Keratinocyte (primary cell): ENCODE measurements around the gene ZC3H6. TPM values are rescaled to one million over a fixed set of nuclear protein-coding genes. Genes with fewer than 3 reads are reported as not detected.

ENCODE experiments used
- DNase-seq: peaks from one replicate; pipeline ENCODE4 v3.0.0-alpha.2; 2011; ENCODE audit warnings: low read depth, missing footprints, low spot score
- FAIRE-seq: peaks from 2 replicates; lab custom pipeline; 2011; peaks lifted over from hg19 to GRCh38; lab: Jason Lieb, UNC
- H2AFZ ChIP-seq: 2 replicates; pipeline ENCODE4 v1.6.0; 2012; ENCODE audit warnings: low read length, control low read depth, inconsistent platforms; ENCODE audit not compliant: control insufficient read depth
- H3K27ac ChIP-seq: 2 replicates; pipeline ENCODE4 v1.5.1; 2011; ENCODE audit warnings: low read length; ENCODE audit not compliant: control insufficient read depth, insufficient read depth
- H3K27me3 ChIP-seq: 3 replicates; pipeline ENCODE4 v1.6.0; 2011; ENCODE audit warnings: low read length; ENCODE audit not compliant: control insufficient read depth, insufficient read depth; ENCODE audit errors: extremely low read depth
- H3K36me3 ChIP-seq, 2 experiments: 2 replicates in 1 of 2; 3 replicates in 1 of 2; pipeline ENCODE4 v1.5.1; 2011; ENCODE audit warnings: low read length in 2 of 2, mild to moderate bottlenecking in 1 of 2; ENCODE audit not compliant: control insufficient read depth in 2 of 2, insufficient read depth in 2 of 2; ENCODE audit errors: extremely low read depth in 1 of 2
- H3K4me1 ChIP-seq: 3 replicates; pipeline ENCODE4 v1.5.1; 2011; ENCODE audit warnings: low read length; ENCODE audit not compliant: control insufficient read depth, insufficient read depth; ENCODE audit errors: extremely low read depth
- H3K4me2 ChIP-seq: 3 replicates; pipeline ENCODE4 v1.6.0; 2011; ENCODE audit warnings: low read depth, low read length; ENCODE audit not compliant: control insufficient read depth, insufficient read depth; ENCODE audit errors: extremely low read depth
- H3K4me3 ChIP-seq, 3 experiments: fragments of 200-600 bp in 1 of 3; sonication (generic) in 1 of 3; 2 replicates in 2 of 3; 3 replicates in 1 of 3; pipeline ENCODE4 v1.5.1; 2011 to 2016; ENCODE audit warnings: low read length in 3 of 3, mild to moderate bottlenecking in 3 of 3, control low read depth in 2 of 3, inconsistent platforms in 1 of 3, low read depth in 1 of 3, mixed read lengths in 1 of 3, mixed run types in 1 of 3, moderate library complexity in 1 of 3; ENCODE audit not compliant: control insufficient read depth in 2 of 3, insufficient read depth in 2 of 3; ENCODE audit errors: extremely low read depth in 1 of 3
- H3K79me2 ChIP-seq: 2 replicates; pipeline ENCODE4 v1.6.0; 2012; ENCODE audit warnings: low read length; ENCODE audit not compliant: control insufficient read depth, insufficient read depth
- H3K9ac ChIP-seq: 3 replicates; pipeline ENCODE4 v1.6.0; 2011; ENCODE audit warnings: low read length; ENCODE audit not compliant: control insufficient read depth, insufficient read depth; ENCODE audit errors: extremely low read depth
- H3K9me1 ChIP-seq: 3 replicates; pipeline ENCODE4 v1.6.0; 2011; ENCODE audit warnings: low read length; ENCODE audit not compliant: control insufficient read depth, insufficient read depth; ENCODE audit errors: extremely low read depth
- H3K9me3 ChIP-seq: 2 replicates; pipeline ENCODE4 v1.5.1; 2012; ENCODE audit warnings: low read depth, low read length; ENCODE audit not compliant: control insufficient read depth
- H4K20me1 ChIP-seq: 3 replicates; pipeline ENCODE4 v1.6.0; 2011; ENCODE audit warnings: low read length; ENCODE audit not compliant: control insufficient read depth, insufficient read depth; ENCODE audit errors: extremely low read depth
- CTCF ChIP-seq, 3 experiments: IDR thresholded peaks in 1 of 3; conservative IDR thresholded peaks in 1 of 3; optimal IDR thresholded peaks in 1 of 3; 2 replicates in 2 of 3; 3 replicates in 1 of 3; pipeline versions ENCODE3 to v1.5.1; 2011; ENCODE audit warnings: low read length in 3 of 3, mild to moderate bottlenecking in 3 of 3, moderate library complexity in 2 of 3, control low read depth in 1 of 3, inconsistent platforms in 1 of 3; ENCODE audit not compliant: insufficient read depth in 2 of 3; ENCODE audit errors: extremely low read depth in 1 of 3
- EZH2 ChIP-seq: IDR thresholded peaks from one replicate; pipeline ENCODE4 v1.6.1; 2012; ENCODE audit warnings: inconsistent platforms, mild to moderate bottlenecking, low read length, moderate library complexity
- dilution Hi-C: fragments of 300-500 bp; cut with MboI; formaldehyde crosslinking; loops from one replicate; pipeline ENCODE4 v1.7.0; 2020; ENCODE audit warnings: low sequenced_read_pairs; ENCODE audit not compliant: extremely low pct_ligation_motif_present
- polyA plus RNA-seq, 5 experiments: library from polyadenylated mRNA; depleted of rRNA in 3 of 5; stranded (reverse) in 3 of 5; stranded (forward) in 1 of 5; unstranded in 1 of 5; fragments of >200 nt; gene quantifications; 1 replicate in 1 of 5; 2 replicates in 3 of 5; 3 replicates in 1 of 5; pipeline versions ENCODE4 v1.2.1 to v1.2.3, GENCODE V29; 2011 to 2012; ENCODE audit warnings: missing spikeins in 2 of 5, low read depth in 1 of 5, low replicate concordance in 1 of 5

The ZC3H6 gene
- polyA plus RNA-seq, 1 donor (not counting 4 experiments of a cell fraction or from before 2014, with no cell fraction given): 0.75 TPM

- no peaks in the 10 kb centered on the region for H3K9me1 ChIP-seq
- H3K36me3 ChIP-seq: no peaks in the 10 kb centered on the region
- H3K27me3 ChIP-seq: no peaks in the 10 kb centered on the region
- DNase-seq (peak; percentile 49), FAIRE-seq (no peak)
- TF ChIP-seq EZH2: no peak
- no peak for TF ChIP-seq CTCF (optimal IDR thresholded peaks at IDR 0.05 in 1 of 3, IDR thresholded peaks at IDR 0.05 in 1 of 3, conservative IDR thresholded peaks at IDR 0.05 in 1 of 3; ENCODE audit: extremely low read depth in 1 of 3, insufficient read depth in 2 of 3, low read length in 3 of 3)
- no peaks in the 10 kb centered on the region for H3K4me1 ChIP-seq
- H3K27ac ChIP-seq: peak overlapping the region; percentile 89
- H3K4me2 ChIP-seq: peak overlapping the region; percentile 82
- H3K79me2 ChIP-seq: no peaks in the 10 kb centered on the region
- peak overlapping the region; percentile 98 for H3K9ac ChIP-seq
- peak overlapping the region; percentile 92 for H2AFZ ChIP-seq
- no peaks in the 10 kb centered on the region for H4K20me1 ChIP-seq
- dilution Hi-C loops: no loop called here
- H3K9me3 ChIP-seq: no peaks in the 10 kb centered on the region
- peak overlapping the region; percentile 68 to 95 (median 94) for H3K4me3 ChIP-seq
Measured at GRCh38 chr2:112275887-112276773, 733 bp downstream of the ZC3H6 start.

GRCh38 chr2:112276954-112277353 is 1.6 kb downstream of the ZC3H6 start:
- H3K4me2 ChIP-seq: peak overlapping the region; percentile 82
- H3K36me3 ChIP-seq: no peaks in the 10 kb centered on the region
- dilution Hi-C loops: no loop called here
- no peaks in the 10 kb centered on the region for H3K27me3 ChIP-seq
- peak overlapping the region; percentile 87 for H2AFZ ChIP-seq
- no peaks in the 10 kb centered on the region for H3K4me1 ChIP-seq
- H3K9me1 ChIP-seq: no peaks in the 10 kb centered on the region
- no peaks in the 10 kb centered on the region for H3K9me3 ChIP-seq
- no peaks in the 10 kb centered on the region for H3K79me2 ChIP-seq
- DNase-seq: no peak
- no peak overlapping the region for H3K9ac ChIP-seq
- TF ChIP-seq CTCF (optimal IDR thresholded peaks at IDR 0.05 in 1 of 3, IDR thresholded peaks at IDR 0.05 in 1 of 3, conservative IDR thresholded peaks at IDR 0.05 in 1 of 3; ENCODE audit: extremely low read depth in 1 of 3, insufficient read depth in 2 of 3, low read length in 3 of 3) (no peak), EZH2 (no peak)
- H4K20me1 ChIP-seq: no peaks in the 10 kb centered on the region
- FAIRE-seq: no peak
- no peak overlapping the region for H3K27ac ChIP-seq
- H3K4me3 ChIP-seq: peak overlapping the region in 2 of 3 experiments; percentile 68 to 94
